Neural crest cell (in vitro differentiated cells): ENCODE measurements around the gene ATXN2L. TPM values are rescaled to one million over a fixed set of nuclear protein-coding genes. Genes with fewer than 3 reads are reported as not detected.

Experiments
- microRNA-seq: library from miRNA; unstranded; fragments of <30 nt; microRNA quantifications from one replicate; pipeline ENCODE4, GENCODE V29; 2020
- total RNA-seq: library from RNA; stranded (reverse); gene quantifications from 2 replicates; pipeline ENCODE4 v1.2.1, GENCODE V29; 2021

ATXN2L gene
- total RNA-seq, 1 donor from 2014 or later: 272 TPM

Small RNA genes lying within 50 kb of the gene (microRNA-seq; reads per million reads assigned to microRNA genes)
- not detected for gene MIR4721

Other genes with a start within 250 kb of the ATXN2L start
- gene SULT1A2, start 225.9 kb upstream of the ATXN2L start, total RNA-seq: 0.23 TPM in 1 of 2 replicates, not detected in the other
- gene SULT1A1, start 213.0 kb upstream of the ATXN2L start, total RNA-seq: 0.96 and 1.7 TPM in 2 replicates
- not detected in 2 replicates for gene NPIPB8, start 184.9 kb upstream of the ATXN2L start, total RNA-seq
- 901 and 985 TPM in 2 replicates for gene EIF3C, start 111.5 kb upstream of the ATXN2L start, total RNA-seq
- gene NPIPB9, start 71.2 kb upstream of the ATXN2L start, total RNA-seq: 1.6 and 3.7 TPM in 2 replicates
- gene TUFM, start 23.3 kb downstream of the ATXN2L start, total RNA-seq: 197 and 205 TPM in 2 replicates
- 60.6 and 66.9 TPM in 2 replicates for gene SH2B1, start 40.8 kb downstream of the ATXN2L start, total RNA-seq
- gene ATP2A1, start 55.5 kb downstream of the ATXN2L start, total RNA-seq: 3.1 and 3.3 TPM in 2 replicates
- gene RABEP2, start 102.2 kb downstream of the ATXN2L start, total RNA-seq: 19.9 and 20.2 TPM in 2 replicates
- not detected in 2 replicates for gene CD19, start 109.0 kb downstream of the ATXN2L start, total RNA-seq
- 63.9 and 67.3 TPM in 2 replicates for gene NFATC2IP, start 127.9 kb downstream of the ATXN2L start, total RNA-seq
- 48.1 and 48.2 TPM in 2 replicates for gene SPNS1, start 151.8 kb downstream of the ATXN2L start, total RNA-seq
- 4.9 and 6.2 TPM in 2 replicates for gene LAT, start 162.1 kb downstream of the ATXN2L start, total RNA-seq